ENCODE measurements around the gene PLEKHD1.

DNA sequence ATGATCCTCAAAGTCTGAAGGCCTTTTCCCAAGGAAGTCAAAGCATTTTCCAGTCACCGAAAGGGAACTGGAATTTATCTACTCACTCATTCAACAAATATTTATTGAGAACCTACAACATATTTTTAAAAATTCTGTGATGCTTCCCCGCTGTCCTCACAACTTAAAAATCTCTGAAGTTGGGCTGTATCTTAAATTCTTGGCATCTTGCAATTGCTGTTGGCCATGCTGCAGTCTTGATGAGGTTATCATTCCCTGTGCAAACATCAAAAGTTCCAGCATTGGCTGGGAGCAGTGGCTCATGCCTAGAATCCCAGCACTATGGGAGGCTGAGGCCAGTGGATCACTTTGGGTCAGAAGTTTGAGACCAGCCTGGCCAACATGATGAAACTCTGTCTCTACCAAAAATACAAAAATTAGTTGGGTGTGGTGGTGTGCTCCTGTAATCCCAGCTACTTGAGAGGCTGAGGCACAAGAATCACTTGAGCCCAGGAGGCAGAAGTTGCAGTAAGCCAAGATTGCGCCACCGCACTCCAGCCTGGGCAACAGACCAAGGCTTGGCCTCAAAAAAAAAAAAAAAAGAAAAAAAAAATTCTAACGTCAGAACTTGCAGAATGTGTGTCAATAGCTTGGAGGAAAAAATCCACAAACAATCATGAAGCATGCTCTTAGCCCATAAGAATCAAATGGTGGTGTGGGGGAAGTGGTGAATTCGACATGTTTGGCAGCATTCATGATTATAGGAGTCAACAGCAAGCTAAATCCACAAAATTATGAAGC, 55.3 kb downstream of the PLEKHD1 start:
- TF ChIP-seq, protein P1, sequence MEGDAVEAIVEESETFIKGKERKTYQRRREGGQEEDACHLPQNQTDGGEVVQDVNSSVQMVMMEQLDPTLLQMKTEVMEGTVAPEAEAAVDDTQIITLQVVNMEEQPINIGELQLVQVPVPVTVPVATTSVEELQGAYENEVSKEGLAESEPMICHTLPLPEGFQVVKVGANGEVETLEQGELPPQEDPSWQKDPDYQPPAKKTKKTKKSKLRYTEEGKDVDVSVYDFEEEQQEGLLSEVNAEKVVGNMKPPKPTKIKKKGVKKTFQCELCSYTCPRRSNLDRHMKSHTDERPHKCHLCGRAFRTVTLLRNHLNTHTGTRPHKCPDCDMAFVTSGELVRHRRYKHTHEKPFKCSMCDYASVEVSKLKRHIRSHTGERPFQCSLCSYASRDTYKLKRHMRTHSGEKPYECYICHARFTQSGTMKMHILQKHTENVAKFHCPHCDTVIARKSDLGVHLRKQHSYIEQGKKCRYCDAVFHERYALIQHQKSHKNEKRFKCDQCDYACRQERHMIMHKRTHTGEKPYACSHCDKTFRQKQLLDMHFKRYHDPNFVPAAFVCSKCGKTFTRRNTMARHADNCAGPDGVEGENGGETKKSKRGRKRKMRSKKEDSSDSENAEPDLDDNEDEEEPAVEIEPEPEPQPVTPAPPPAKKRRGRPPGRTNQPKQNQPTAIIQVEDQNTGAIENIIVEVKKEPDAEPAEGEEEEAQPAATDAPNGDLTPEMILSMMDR (conservative IDR thresholded peaks at IDR 0.05; ENCODE audit: low read depth, low read length): no peak
- TF ChIP-seq EZH2 (IDR thresholded peaks at IDR 0.05; ENCODE audit: low read length, unreplicated experiment) (no peak), EZH2phosphoT487 (IDR thresholded peaks at IDR 0.05; ENCODE audit: borderline replicate concordance, low read length) (no peak)

Measured in PC-3 (cell line).